HEK293 (cell line): ENCODE data around the gene FAM110D.

Experiments used
- CTCF ChIA-PET: fragments of 350-600 bp; formaldehyde crosslinking; extraction: SDS; loops from one replicate; lab custom pipeline; 2021; ENCODE audit warnings: antibody characterized with exemption; lab: Yijun Ruan, JAX
- POLR2A ChIA-PET: fragments of 300-600 bp; formaldehyde crosslinking; extraction: SDS; loops from one replicate; lab custom pipeline; 2020; ENCODE audit warnings: antibody characterized with exemption, inconsistent platforms; lab: Yijun Ruan, JAX
- H3K27ac ChIP-seq: fragments of 200-500 bp; sonication (Bioruptor generic); 2 replicates; pipeline ENCODE4 v1.5.1; 2014; ENCODE audit warnings: low read depth, low read length, control low read depth, inconsistent platforms; ENCODE audit errors: extremely low read depth
- H3K36me3 ChIP-seq, 2 experiments: fragments of 200-500 bp in 1 of 2; sonication (Bioruptor generic) in 1 of 2; 1 replicate in 1 of 2; 2 replicates in 1 of 2; pipeline ENCODE4 v1.5.1; 2014 to 2017; ENCODE audit warnings: inconsistent platforms in 2 of 2, low read length in 2 of 2; ENCODE audit not compliant: control insufficient read depth in 2 of 2, insufficient read depth in 1 of 2
- H3K4me1 ChIP-seq: fragments of 200-500 bp; sonication (Bioruptor generic); 2 replicates; pipeline ENCODE4 v1.5.1; 2014; ENCODE audit warnings: mild to moderate bottlenecking, low read length, inconsistent platforms; ENCODE audit not compliant: control insufficient read depth, insufficient read depth
- H3K4me3 ChIP-seq: 2 replicates; pipeline ENCODE4 v1.5.1; 2011; ENCODE audit warnings: low read depth, mild to moderate bottlenecking, control low read depth, low read length, moderate library complexity
- H3K9me3 ChIP-seq: fragments of 200-500 bp; sonication (Bioruptor generic); 2 replicates; pipeline ENCODE4 v1.5.1; 2014; ENCODE audit warnings: low read depth, low read length, inconsistent platforms; ENCODE audit not compliant: control insufficient read depth, insufficient read depth
- REPIN1 ChIP-seq: fragments of 450-650 bp; formaldehyde crosslinking; IDR thresholded peaks from 2 replicates; pipeline ENCODE4 v1.5.1; 2017; ENCODE audit warnings: missing biosample characterization, missing genetic modification characterization, low read depth
- SCRT1 ChIP-seq: fragments of 450-650 bp; formaldehyde crosslinking; IDR thresholded peaks from 2 replicates; pipeline ENCODE4 v1.5.1; 2016; ENCODE audit warnings: missing biosample characterization, missing genetic modification characterization, borderline replicate concordance
- ZBTB17 ChIP-seq: fragments of 450-650 bp; formaldehyde crosslinking; IDR thresholded peaks from 2 replicates; pipeline ENCODE4 v1.5.1; 2016; ENCODE audit warnings: missing biosample characterization, missing genetic modification characterization
- ZNF121 ChIP-seq: fragments of 450-650 bp; formaldehyde crosslinking; IDR thresholded peaks from 2 replicates; pipeline ENCODE4 v1.5.1; 2016; ENCODE audit warnings: missing biosample characterization, missing genetic modification characterization
- ZNF157 ChIP-seq: fragments of 450-650 bp; formaldehyde crosslinking; IDR thresholded peaks from 2 replicates; pipeline ENCODE4 v1.5.1; 2016; ENCODE audit warnings: missing biosample characterization, missing genetic modification characterization
- ZNF202 ChIP-seq: fragments of 450-650 bp; formaldehyde crosslinking; IDR thresholded peaks from 2 replicates; pipeline ENCODE4 v1.5.1; 2016; ENCODE audit warnings: missing biosample characterization, missing genetic modification characterization, borderline replicate concordance
- ZNF223 ChIP-seq: fragments of 450-650 bp; formaldehyde crosslinking; IDR thresholded peaks from 2 replicates; pipeline ENCODE4 v1.5.1; 2016; ENCODE audit warnings: missing biosample characterization, missing genetic modification characterization
- ZNF629 ChIP-seq: fragments of 450-650 bp; formaldehyde crosslinking; IDR thresholded peaks from 2 replicates; pipeline ENCODE4 v1.5.1; 2017; ENCODE audit warnings: missing biosample characterization, missing genetic modification characterization
- ZNF664 ChIP-seq: fragments of 450-650 bp; formaldehyde crosslinking; IDR thresholded peaks from 2 replicates; pipeline ENCODE4 v1.5.1; 2016; ENCODE audit warnings: missing biosample characterization, missing genetic modification characterization
- ZNF707 ChIP-seq: fragments of 450-650 bp; formaldehyde crosslinking; IDR thresholded peaks from 2 replicates; pipeline ENCODE4 v1.5.1; 2016; ENCODE audit warnings: missing biosample characterization, missing genetic modification characterization
- ZNF830 ChIP-seq: fragments of 450-650 bp; IDR thresholded peaks from 2 replicates; pipeline ENCODE4 v1.5.0; 2018; ENCODE audit warnings: missing biosample characterization, missing genetic modification characterization, low read depth, mild to moderate bottlenecking, moderate library complexity
- TF ChIP-seq, protein P1 (sequence below): fragments of 450-650 bp; formaldehyde crosslinking; IDR thresholded peaks from 2 replicates; pipeline ENCODE4 v1.5.1; 2016; ENCODE audit warnings: missing biosample characterization, missing genetic modification characterization, borderline replicate concordance
- TF ChIP-seq, protein P2 (sequence below): fragments of 450-650 bp; formaldehyde crosslinking; IDR thresholded peaks from 2 replicates; pipeline ENCODE4 v1.5.1; 2016; ENCODE audit warnings: missing biosample characterization, missing genetic modification characterization
- TF ChIP-seq, protein P3 (sequence below): fragments of 450-650 bp; formaldehyde crosslinking; IDR thresholded peaks from 2 replicates; pipeline ENCODE4 v1.5.1; 2016; ENCODE audit warnings: missing biosample characterization, missing genetic modification characterization
- TF ChIP-seq, protein P4 (sequence below): fragments of 450-650 bp; formaldehyde crosslinking; IDR thresholded peaks from 2 replicates; pipeline ENCODE4 v1.5.1; 2016; ENCODE audit warnings: missing biosample characterization, missing genetic modification characterization

The FAM110D gene

DNA sequence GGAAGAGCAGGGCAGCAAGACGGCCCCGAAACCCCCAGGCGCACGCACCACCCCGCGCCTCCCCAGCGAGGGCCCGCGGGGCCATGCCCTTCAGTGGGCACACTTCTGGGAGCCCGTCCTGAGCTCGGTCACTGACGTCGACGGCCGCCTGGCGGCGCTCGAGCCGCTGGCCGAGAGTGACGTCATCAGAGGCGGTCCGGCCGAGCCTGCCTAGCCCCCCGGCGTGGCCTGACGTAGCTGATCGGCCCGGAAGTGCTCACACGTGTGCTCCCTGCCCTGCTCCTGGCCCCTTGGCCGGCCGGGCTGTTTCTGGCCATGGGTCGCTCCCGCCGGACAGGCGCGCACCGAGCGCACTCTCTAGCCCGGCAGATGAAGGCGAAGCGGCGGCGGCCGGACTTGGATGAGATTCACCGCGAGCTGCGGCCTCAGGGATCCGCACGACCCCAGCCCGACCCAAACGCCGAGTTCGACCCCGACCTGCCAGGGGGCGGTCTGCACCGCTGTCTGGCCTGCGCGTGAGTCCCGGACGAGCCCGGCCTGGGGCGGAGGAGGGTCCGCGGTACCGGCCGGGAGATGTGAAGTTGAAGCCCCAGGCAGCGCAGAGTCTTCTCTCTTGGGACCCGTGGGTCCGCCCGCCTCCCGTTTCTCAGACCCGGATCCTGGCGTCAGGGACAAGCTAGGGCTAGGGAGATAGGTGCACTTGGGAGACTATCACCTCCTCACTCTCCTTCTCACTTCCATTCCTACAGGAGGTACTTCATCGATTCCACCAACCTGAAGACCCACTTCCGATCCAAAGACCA, 11.0 kb downstream of the FAM110D start, which contains the start of gene ZNF593 (continued):
- TF ChIP-seq, protein P1, sequence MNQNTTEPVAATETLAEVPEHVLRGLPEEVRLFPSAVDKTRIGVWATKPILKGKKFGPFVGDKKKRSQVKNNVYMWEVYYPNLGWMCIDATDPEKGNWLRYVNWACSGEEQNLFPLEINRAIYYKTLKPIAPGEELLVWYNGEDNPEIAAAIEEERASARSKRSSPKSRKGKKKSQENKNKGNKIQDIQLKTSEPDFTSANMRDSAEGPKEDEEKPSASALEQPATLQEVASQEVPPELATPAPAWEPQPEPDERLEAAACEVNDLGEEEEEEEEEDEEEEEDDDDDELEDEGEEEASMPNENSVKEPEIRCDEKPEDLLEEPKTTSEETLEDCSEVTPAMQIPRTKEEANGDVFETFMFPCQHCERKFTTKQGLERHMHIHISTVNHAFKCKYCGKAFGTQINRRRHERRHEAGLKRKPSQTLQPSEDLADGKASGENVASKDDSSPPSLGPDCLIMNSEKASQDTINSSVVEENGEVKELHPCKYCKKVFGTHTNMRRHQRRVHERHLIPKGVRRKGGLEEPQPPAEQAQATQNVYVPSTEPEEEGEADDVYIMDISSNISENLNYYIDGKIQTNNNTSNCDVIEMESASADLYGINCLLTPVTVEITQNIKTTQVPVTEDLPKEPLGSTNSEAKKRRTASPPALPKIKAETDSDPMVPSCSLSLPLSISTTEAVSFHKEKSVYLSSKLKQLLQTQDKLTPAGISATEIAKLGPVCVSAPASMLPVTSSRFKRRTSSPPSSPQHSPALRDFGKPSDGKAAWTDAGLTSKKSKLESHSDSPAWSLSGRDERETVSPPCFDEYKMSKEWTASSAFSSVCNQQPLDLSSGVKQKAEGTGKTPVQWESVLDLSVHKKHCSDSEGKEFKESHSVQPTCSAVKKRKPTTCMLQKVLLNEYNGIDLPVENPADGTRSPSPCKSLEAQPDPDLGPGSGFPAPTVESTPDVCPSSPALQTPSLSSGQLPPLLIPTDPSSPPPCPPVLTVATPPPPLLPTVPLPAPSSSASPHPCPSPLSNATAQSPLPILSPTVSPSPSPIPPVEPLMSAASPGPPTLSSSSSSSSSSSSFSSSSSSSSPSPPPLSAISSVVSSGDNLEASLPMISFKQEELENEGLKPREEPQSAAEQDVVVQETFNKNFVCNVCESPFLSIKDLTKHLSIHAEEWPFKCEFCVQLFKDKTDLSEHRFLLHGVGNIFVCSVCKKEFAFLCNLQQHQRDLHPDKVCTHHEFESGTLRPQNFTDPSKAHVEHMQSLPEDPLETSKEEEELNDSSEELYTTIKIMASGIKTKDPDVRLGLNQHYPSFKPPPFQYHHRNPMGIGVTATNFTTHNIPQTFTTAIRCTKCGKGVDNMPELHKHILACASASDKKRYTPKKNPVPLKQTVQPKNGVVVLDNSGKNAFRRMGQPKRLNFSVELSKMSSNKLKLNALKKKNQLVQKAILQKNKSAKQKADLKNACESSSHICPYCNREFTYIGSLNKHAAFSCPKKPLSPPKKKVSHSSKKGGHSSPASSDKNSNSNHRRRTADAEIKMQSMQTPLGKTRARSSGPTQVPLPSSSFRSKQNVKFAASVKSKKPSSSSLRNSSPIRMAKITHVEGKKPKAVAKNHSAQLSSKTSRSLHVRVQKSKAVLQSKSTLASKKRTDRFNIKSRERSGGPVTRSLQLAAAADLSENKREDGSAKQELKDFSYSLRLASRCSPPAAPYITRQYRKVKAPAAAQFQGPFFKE = peak; percentile 73; the same call in 1 of the 2 replicates
- TF ChIP-seq SCRT1 (no peak), ZNF664 (tag by site-specific recombination) (no peak), ZNF830 (tag by site-specific recombination) (no peak), ZNF223 (no peak), ZNF629 (peak; percentile 100), ZNF202 (tag by site-specific recombination) (no peak), ZNF121 (tag by site-specific recombination) (peak; percentile 49; the same call in 1 of the 2 replicates), ZNF707 (tag by site-specific recombination) (no peak), REPIN1 (tag by site-specific recombination) (no peak), ZNF157 (tag by site-specific recombination) (no peak)
- TF ChIP-seq, protein P2, sequence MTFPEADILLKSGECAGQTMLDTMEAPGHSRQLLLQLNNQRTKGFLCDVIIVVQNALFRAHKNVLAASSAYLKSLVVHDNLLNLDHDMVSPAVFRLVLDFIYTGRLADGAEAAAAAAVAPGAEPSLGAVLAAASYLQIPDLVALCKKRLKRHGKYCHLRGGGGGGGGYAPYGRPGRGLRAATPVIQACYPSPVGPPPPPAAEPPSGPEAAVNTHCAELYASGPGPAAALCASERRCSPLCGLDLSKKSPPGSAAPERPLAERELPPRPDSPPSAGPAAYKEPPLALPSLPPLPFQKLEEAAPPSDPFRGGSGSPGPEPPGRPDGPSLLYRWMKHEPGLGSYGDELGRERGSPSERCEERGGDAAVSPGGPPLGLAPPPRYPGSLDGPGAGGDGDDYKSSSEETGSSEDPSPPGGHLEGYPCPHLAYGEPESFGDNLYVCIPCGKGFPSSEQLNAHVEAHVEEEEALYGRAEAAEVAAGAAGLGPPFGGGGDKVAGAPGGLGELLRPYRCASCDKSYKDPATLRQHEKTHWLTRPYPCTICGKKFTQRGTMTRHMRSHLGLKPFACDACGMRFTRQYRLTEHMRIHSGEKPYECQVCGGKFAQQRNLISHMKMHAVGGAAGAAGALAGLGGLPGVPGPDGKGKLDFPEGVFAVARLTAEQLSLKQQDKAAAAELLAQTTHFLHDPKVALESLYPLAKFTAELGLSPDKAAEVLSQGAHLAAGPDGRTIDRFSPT (tag by site-specific recombination) = peak; percentile 99
- TF ChIP-seq, protein P3, sequence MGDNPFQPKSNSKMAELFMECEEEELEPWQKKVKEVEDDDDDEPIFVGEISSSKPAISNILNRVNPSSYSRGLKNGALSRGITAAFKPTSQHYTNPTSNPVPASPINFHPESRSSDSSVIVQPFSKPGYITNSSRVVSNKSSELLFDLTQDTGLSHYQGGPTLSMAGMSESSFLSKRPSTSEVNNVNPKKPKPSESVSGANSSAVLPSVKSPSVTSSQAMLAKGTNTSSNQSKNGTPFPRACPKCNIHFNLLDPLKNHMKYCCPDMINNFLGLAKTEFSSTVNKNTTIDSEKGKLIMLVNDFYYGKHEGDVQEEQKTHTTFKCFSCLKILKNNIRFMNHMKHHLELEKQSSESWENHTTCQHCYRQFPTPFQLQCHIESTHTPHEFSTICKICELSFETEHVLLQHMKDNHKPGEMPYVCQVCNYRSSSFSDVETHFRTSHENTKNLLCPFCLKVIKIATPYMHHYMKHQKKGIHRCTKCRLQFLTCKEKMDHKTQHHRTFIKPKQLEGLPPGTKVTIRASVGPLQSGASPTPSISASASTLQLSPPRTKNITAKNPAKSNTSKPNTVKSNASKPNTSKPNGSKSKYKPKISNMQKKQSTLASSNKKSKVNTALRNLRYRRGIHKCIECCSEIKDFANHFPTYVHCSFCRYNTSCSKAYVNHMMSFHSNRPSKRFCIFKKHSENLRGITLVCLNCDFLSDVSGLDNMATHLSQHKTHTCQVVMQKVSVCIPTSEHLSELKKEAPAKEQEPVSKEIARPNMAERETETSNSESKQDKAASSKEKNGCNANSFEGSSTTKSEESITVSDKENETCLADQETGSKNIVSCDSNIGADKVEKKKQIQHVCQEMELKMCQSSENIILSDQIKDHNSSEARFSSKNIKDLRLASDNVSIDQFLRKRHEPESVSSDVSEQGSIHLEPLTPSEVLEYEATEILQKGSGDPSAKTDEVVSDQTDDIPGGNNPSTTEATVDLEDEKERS (tag by site-specific recombination) = 0 out of 2 replicates have a peak, but pooled peaks have one; percentile 41

DNA sequence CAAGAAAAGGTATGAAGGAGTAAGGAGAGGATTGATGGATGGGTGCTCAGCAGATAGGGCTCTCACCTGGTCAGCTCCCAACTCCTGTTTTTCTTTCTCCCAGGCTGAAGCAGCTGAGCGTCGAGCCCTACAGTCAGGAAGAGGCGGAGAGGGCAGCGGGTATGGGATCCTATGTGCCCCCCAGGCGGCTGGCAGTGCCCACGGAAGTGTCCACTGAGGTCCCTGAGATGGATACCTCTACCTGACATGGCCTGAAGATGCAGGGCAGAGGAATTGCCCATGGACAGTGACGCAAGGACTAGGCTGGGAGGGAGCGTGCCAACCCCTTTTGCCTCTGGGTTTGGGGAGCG, 11.6 kb downstream of the FAM110D start:
- CTCF ChIA-PET = interaction anchor here (0.6 to 2.0 kb wide), 15 partner anchors 8 to 1211 kb away, joined by 3 to 16 read pairs (median 3); partner anchors contain the start of gene CEP85

More for the DNA sequence above, 11.6 kb downstream of the FAM110D start:
- Histone ChIP-seq H3K4me1 (peaks cover 7% of the 10 kb centered on the region; the same call in 1 of the 2 replicates), H3K9me3 (no peaks in the 10 kb centered on the region), H3K4me3 (peak overlapping the region; percentile 68), H3K27ac (no peak overlapping the region; the same call in 1 of the 2 replicates), H3K36me3 (peaks cover 0 to 10% of the 10 kb centered on the region in 2 experiments; a peak in 1 of 3 replicates)
- POLR2A ChIA-PET = interaction anchor here (0.6 to 2.9 kb wide), 4 partner anchors 32 to 259 kb away, joined by 3 to 23 read pairs (median 4); partner anchors contain the start of gene CEP85
- peak; percentile 95 for TF ChIP-seq ZBTB17 (tag by site-specific recombination)
- TF ChIP-seq, protein P4, sequence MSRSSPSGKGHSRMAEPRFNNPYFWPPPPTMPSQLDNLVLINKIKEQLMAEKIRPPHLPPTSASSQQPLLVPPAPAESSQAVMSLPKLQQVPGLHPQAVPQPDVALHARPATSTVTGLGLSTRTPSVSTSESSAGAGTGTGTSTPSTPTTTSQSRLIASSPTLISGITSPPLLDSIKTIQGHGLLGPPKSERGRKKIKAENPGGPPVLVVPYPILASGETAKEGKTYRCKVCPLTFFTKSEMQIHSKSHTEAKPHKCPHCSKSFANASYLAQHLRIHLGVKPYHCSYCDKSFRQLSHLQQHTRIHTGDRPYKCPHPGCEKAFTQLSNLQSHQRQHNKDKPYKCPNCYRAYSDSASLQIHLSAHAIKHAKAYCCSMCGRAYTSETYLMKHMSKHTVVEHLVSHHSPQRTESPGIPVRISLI (tag by site-specific recombination) = no peak
- TF ChIP-seq, protein P2 (tag by site-specific recombination) = peak; percentile 60
